ENCODE measurements around the gene EHD4.

The EHD4 gene

DNA sequence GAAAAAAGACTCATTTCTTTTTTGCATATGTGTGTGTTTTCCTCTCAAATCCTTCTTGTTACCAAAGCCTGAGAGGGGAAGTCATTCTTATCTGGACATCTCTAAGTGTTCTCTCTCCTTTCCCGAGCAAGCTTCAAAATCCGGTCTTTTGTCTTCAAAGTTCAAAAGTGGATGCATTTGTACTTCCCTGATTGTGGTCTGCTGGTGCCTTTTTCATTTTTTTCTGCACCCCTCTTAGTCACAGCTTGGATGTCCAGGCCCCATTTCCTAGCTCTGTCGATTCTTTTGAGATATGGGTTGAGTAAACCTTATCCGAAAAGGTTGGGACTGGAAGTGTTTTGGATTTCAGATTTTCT, 34.8 kb downstream of the EHD4 start:
- no peak for DNase-seq (ENCODE audit: low read depth)
- TF ChIP-seq, protein P1, sequence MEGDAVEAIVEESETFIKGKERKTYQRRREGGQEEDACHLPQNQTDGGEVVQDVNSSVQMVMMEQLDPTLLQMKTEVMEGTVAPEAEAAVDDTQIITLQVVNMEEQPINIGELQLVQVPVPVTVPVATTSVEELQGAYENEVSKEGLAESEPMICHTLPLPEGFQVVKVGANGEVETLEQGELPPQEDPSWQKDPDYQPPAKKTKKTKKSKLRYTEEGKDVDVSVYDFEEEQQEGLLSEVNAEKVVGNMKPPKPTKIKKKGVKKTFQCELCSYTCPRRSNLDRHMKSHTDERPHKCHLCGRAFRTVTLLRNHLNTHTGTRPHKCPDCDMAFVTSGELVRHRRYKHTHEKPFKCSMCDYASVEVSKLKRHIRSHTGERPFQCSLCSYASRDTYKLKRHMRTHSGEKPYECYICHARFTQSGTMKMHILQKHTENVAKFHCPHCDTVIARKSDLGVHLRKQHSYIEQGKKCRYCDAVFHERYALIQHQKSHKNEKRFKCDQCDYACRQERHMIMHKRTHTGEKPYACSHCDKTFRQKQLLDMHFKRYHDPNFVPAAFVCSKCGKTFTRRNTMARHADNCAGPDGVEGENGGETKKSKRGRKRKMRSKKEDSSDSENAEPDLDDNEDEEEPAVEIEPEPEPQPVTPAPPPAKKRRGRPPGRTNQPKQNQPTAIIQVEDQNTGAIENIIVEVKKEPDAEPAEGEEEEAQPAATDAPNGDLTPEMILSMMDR (conservative IDR thresholded peaks at IDR 0.05; ENCODE audit: low read depth, low read length) = no peak
- no peak overlapping the region for H3K4me3 ChIP-seq (ENCODE audit: low read length)

DNA sequence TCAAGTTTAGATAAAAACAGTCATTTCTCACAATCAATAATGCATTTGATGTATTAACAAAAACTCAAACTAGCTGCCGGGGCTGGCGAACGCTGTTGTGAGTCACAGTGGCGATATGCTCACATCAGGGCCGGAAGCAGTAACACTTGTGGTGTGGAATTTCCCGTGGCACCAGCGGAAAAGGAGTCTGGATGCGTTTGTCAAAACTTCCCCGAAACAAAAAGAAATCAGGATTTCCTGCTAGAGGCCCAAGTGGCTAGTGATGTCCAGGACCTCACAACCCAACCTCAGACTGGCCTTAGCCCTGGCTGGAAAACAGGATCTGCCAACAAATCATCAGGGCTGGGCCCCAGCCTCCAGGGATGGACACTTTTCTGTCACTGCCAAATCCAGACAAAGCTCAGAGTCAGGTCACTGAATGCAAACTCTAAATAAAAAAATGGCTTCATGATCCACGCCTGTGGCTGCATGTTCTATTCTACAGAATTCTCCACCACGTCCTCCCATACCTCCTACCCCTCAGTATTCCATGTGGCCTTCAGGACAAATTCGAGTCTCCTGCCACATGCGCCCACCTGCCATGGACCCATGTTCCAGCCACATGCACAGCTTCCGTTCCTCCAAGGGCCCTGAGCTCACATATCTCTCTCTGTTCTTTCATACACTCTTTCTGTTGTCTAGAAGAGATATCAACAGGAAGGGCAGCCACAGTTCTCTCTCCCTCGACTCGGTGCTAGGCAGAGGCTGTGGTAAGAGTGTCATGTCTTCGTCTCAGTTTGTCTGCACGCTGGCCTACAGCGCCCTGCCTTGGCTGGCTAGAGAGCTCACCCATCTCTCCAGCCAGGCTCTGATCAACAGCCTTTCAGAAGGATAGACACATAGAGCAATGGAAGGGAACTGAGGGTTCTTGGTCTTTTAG, 35.4 kb downstream of the EHD4 start:
- no peak overlapping the region for H3K4me3 ChIP-seq (ENCODE audit: low read length)
- DNase-seq (ENCODE audit: low read depth) = no peak

DNA sequence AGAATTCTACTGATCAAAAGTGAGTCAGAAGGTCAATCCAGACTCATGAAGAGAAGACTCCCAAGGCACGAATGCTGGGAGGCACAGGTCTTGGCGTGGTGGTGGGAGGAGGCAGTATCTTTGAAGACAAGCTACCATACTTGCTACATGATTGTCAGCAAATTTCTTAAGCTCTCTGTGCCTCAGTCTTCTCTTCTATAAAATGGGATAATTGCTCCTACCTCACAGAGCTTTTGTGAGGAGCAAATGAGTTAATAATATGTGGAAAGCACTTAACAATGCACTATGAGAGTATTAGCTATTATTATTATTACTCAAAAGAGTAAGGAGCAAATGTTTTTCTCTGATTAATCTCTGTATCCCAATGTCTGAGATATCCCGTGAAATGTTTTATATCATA, 36.2 kb downstream of the EHD4 start:
- no peak overlapping the region for H3K4me3 ChIP-seq (ENCODE audit: low read length)
- TF ChIP-seq, protein P1 (conservative IDR thresholded peaks at IDR 0.05; ENCODE audit: low read depth, low read length) = no peak
- DNase-seq (ENCODE audit: low read depth) = no peak

More for the DNA sequence above, 35.4 kb downstream of the EHD4 start:
- TF ChIP-seq, protein P1 (conservative IDR thresholded peaks at IDR 0.05; ENCODE audit: low read depth, low read length) = no peak

DNA sequence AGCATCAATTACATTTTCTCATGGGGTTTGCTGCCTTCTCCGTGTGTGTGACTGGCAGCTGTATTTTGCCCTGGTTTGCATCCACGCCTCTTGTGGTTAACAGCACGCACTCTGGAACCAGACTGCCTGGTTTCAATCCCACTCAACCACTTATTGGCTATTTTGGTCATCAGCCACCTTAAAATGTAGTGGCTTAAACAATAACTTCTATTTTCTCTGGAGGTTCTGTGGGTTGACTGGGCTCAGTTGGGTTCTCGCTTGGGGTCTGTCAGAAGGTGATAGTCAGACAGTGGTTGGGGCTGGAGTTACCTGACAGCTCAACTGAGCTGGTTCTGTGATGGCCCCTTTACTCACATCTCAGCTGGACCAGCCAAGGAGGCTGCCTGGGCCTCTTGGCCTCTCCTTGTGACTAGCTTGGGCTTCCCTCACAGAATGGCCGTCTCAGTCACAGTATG, 36.8 kb downstream of the EHD4 start:
- no peak for DNase-seq (ENCODE audit: low read depth)
- H3K4me3 ChIP-seq (ENCODE audit: low read length) = no peak overlapping the region
- TF ChIP-seq, protein P1 (conservative IDR thresholded peaks at IDR 0.05; ENCODE audit: low read depth, low read length) = no peak

DNA sequence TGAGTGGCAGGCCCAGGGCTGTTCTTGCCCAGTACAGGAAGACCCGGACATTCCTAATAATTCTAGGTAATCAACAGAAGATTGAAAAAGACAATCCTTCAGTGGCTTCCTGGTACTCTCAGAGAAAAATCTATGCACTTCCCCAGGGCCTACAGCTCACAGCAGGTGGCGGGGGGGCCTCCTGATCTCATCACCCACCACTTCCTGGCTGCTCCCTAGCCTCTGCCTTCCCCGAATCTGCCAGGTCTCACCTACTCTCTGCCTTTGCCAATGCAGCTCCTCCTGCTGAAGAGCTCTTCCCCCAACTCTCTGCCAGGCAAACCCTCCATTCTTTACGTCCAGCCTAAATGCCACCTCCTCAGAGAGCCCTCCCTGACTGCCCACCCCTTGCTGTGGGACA, 37.5 kb downstream of the EHD4 start:
- TF ChIP-seq, protein P1 (conservative IDR thresholded peaks at IDR 0.05; ENCODE audit: low read depth, low read length) = no peak
- no peak for DNase-seq (ENCODE audit: low read depth)
- H3K4me3 ChIP-seq (ENCODE audit: low read length) = no peak overlapping the region

DNA sequence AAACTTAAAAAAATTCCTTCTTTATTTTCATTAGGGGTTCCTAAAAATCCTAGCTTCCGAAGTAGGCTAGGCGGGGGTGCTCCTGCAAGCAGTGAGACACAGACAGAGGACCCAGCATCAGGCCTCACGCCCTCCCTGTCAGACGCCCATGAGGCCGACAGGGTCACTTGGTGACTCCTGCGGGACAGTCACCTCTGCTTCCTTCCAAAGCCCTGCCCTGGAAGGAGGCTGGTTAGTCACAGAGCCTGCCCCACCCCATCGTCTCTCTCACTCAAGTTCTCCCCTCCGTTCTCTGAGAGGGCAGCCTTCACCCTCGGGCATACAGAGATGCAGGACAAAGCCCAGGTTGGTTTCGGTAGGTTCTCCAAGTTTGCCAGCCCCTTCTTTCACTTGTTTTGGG, 38.6 kb downstream of the EHD4 start:
- no peak for DNase-seq (ENCODE audit: low read depth)
- H3K4me3 ChIP-seq (ENCODE audit: low read length) = no peak overlapping the region
- TF ChIP-seq, protein P1 (conservative IDR thresholded peaks at IDR 0.05; ENCODE audit: low read depth, low read length) = no peak

DNA sequence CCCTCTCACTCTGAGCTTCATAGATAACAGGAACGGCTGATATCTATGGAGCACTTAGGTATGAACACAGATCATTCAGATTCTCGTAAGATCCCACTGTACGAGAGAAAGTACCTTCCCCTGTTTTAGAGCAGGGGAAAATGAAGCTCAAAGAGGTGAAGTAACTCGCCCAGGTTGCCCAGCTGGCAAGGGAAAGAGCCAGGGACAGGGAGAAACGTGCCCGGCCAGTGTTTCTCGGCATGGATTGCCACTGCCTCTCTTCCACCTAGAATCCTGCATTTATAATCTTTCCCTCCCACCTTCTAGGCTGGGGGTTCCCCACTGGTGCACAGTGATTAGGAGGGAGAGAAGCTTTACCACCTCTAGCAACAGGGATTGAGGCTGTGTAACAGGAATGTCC, 39.0 kb downstream of the EHD4 start:
- no peak overlapping the region for H3K4me3 ChIP-seq (ENCODE audit: low read length)
- TF ChIP-seq, protein P1 (conservative IDR thresholded peaks at IDR 0.05; ENCODE audit: low read depth, low read length) = no peak
- no peak for DNase-seq (ENCODE audit: low read depth)
